ENCODE measurements around the gene DNM3.

DNM3 gene

GRCh38 chr1:172384656-172385055 is 543.4 kb downstream of the DNM3 start:
- no peaks in the 10 kb centered on the region for H3F3A ChIP-seq (ENCODE audit: control insufficient read depth, insufficient read depth)
- H3K27ac ChIP-seq (ENCODE audit: low read depth, low read length): no peak overlapping the region
- peaks cover 23% of the 10 kb centered on the region for H3K4me1 ChIP-seq (ENCODE audit: control insufficient read depth, low read length)
- H4K20me1 ChIP-seq (ENCODE audit: control insufficient read depth, insufficient read depth, low read depth, low read length): no peaks in the 10 kb centered on the region
- no peaks in the 10 kb centered on the region for H3K9me2 ChIP-seq (replicated peaks; ENCODE audit: control insufficient read depth, low read length)
- no peaks in the 10 kb centered on the region; the same call in 1 of the 2 replicates for H3K36me3 ChIP-seq (ENCODE audit: control insufficient read depth, low read length)
- H3K4me2 ChIP-seq (ENCODE audit: low read length): no peak overlapping the region
- no peaks in the 10 kb centered on the region for H3K79me2 ChIP-seq (ENCODE audit: control insufficient read depth, low read length)
- H3K9me3 ChIP-seq (ENCODE audit: control insufficient read depth, insufficient read depth, low read length): no peaks in the 10 kb centered on the region
- H3K27me3 ChIP-seq (ENCODE audit: control insufficient read depth, low read length): no peaks in the 10 kb centered on the region
- TF ChIP-seq EZH2phosphoT487 (IDR thresholded peaks at IDR 0.05; ENCODE audit: borderline replicate concordance, low read length) (no peak), CTCF (IDR thresholded peaks at IDR 0.05; ENCODE audit: low read depth, low read length, poor library complexity, severe bottlenecking) (no peak)
- no peak overlapping the region for H3K4me3 ChIP-seq (ENCODE audit: low read length)

GRCh38 chr1:172386046-172386445 is 544.7 kb downstream of the DNM3 start:
- no peaks in the 10 kb centered on the region for H3K9me2 ChIP-seq (replicated peaks; ENCODE audit: control insufficient read depth, low read length)
- peaks cover 19% of the 10 kb centered on the region for H3K4me1 ChIP-seq (ENCODE audit: control insufficient read depth, low read length)
- no peaks in the 10 kb centered on the region for H3K27me3 ChIP-seq (ENCODE audit: control insufficient read depth, low read length)
- H3F3A ChIP-seq (ENCODE audit: control insufficient read depth, insufficient read depth): no peaks in the 10 kb centered on the region
- H3K36me3 ChIP-seq (ENCODE audit: control insufficient read depth, low read length): no peaks in the 10 kb centered on the region; the same call in 1 of the 2 replicates
- no peaks in the 10 kb centered on the region for H3K9me3 ChIP-seq (ENCODE audit: control insufficient read depth, insufficient read depth, low read length)
- no peak overlapping the region for H3K4me3 ChIP-seq (ENCODE audit: low read length)
- H3K4me2 ChIP-seq (ENCODE audit: low read length): no peak overlapping the region
- H3K79me2 ChIP-seq (ENCODE audit: control insufficient read depth, low read length): no peaks in the 10 kb centered on the region
- no peaks in the 10 kb centered on the region for H4K20me1 ChIP-seq (ENCODE audit: control insufficient read depth, insufficient read depth, low read depth, low read length)
- H3K27ac ChIP-seq (ENCODE audit: low read depth, low read length): no peak overlapping the region
- TF ChIP-seq EZH2phosphoT487 (IDR thresholded peaks at IDR 0.05; ENCODE audit: borderline replicate concordance, low read length) (no peak), CTCF (IDR thresholded peaks at IDR 0.05; ENCODE audit: low read depth, low read length, poor library complexity, severe bottlenecking) (no peak)

GRCh38 chr1:172388490-172388889 is 547.2 kb downstream of the DNM3 start:
- TF ChIP-seq EZH2phosphoT487 (IDR thresholded peaks at IDR 0.05; ENCODE audit: borderline replicate concordance, low read length) (no peak), CTCF (IDR thresholded peaks at IDR 0.05; ENCODE audit: low read depth, low read length, poor library complexity, severe bottlenecking) (no peak)
- H3K9me2 ChIP-seq (replicated peaks; ENCODE audit: control insufficient read depth, low read length): no peaks in the 10 kb centered on the region
- H3K9me3 ChIP-seq (ENCODE audit: control insufficient read depth, insufficient read depth, low read length): no peaks in the 10 kb centered on the region
- no peaks in the 10 kb centered on the region for H3K79me2 ChIP-seq (ENCODE audit: control insufficient read depth, low read length)
- H3K27ac ChIP-seq (ENCODE audit: low read depth, low read length): no peak overlapping the region
- no peaks in the 10 kb centered on the region for H3K36me3 ChIP-seq (ENCODE audit: control insufficient read depth, low read length)
- H3K4me3 ChIP-seq (ENCODE audit: low read length): no peak overlapping the region
- no peaks in the 10 kb centered on the region for H3F3A ChIP-seq (ENCODE audit: control insufficient read depth, insufficient read depth)
- H4K20me1 ChIP-seq (ENCODE audit: control insufficient read depth, insufficient read depth, low read depth, low read length): no peaks in the 10 kb centered on the region
- H3K4me1 ChIP-seq (ENCODE audit: control insufficient read depth, low read length): peaks cover 29% of the 10 kb centered on the region
- H3K27me3 ChIP-seq (ENCODE audit: control insufficient read depth, low read length): no peaks in the 10 kb centered on the region
- no peak overlapping the region for H3K4me2 ChIP-seq (ENCODE audit: low read length)

Data from DOHH2 (cell line).